Aorta (tissue), 4 donors: Measurements from ENCODE around the gene SLC16A10. TPM values are rescaled to one million over a fixed set of nuclear protein-coding genes. Genes with fewer than 3 reads are reported as not detected.

Experiments
- polyA plus RNA-seq, 2 donors: library from polyadenylated mRNA; stranded (reverse); fragments of 200-250 nt; gene quantifications; one replicate each; pipeline ENCODE4 v1.2.3, GENCODE V29; 2013
- total RNA-seq, 2 donors: library from RNA; stranded (reverse); fragmentation: NEBNext Ultra II Directional; extraction: Animal tissue kit (Norgen Biotek cat#: 25700); gene quantifications; one replicate each; pipeline ENCODE4 v1.2.1, GENCODE V29; 2021
- donor health status: healthy with polysubstance abuse.
- donor health status: Bipolar disorder and iron deficiency.
- donor health status: DM: no; HTN: no; CAD: no.
- donor health status: DM: yes; HTN: yes; CAD: no.

The SLC16A10 gene
- total and polyA plus RNA-seq, 4 donors, result 0.05 to 13.1 (median 9.0) TPM

Other genes with a start within 250 kb of the SLC16A10 start
- gene AMD1, start 212.7 kb upstream of the SLC16A10 start, total RNA-seq, result 10 to 100 TPM; 37.8 to 55.1 TPM
- gene AMD1, start 212.7 kb upstream of the SLC16A10 start, polyA plus RNA-seq, result 10 to 100 TPM; 18.3 to 55.6 TPM
- gene GTF3C6, start 128.8 kb upstream of the SLC16A10 start, total RNA-seq, result 10 to 100 TPM; 43.0 to 46.6 TPM
- 10 to 100 TPM; 38.5 to 76.9 TPM for gene GTF3C6, start 128.8 kb upstream of the SLC16A10 start, polyA plus RNA-seq
- gene RPF2, start 105.5 kb upstream of the SLC16A10 start, total RNA-seq, result 10 to 100 TPM; 17.2 to 21.9 TPM
- gene RPF2, start 105.5 kb upstream of the SLC16A10 start, polyA plus RNA-seq, result 10 to 100 TPM; 14.9 to 16.6 TPM